Gastrocnemius medialis (tissue), 4 donors: Measurements from ENCODE around the gene DISC1.

ENCODE experiments used
- CTCF ChIP-seq, 5 experiments: fragments of 450-650 bp in 3 of 5; fragments of 200-600 bp in 2 of 5; sonication (generic) in 2 of 5; IDR thresholded peaks in 4 of 5; conservative IDR thresholded peaks in 1 of 5; 1 replicate in 4 of 5; 2 replicates in 1 of 5; pipeline ENCODE4 v1.5.1; 2016 to 2019; ENCODE audit warnings: antibody characterized with exemption in 5 of 5, mild to moderate bottlenecking in 3 of 5, moderate library complexity in 3 of 5
- POLR2A ChIP-seq, 2 donors: fragments of 450-650 bp; IDR thresholded peaks; one replicate each; pipeline ENCODE4 v1.6.1; 2017; ENCODE audit warnings: antibody characterized with exemption in 2 of 2, mild to moderate bottlenecking in 2 of 2, moderate library complexity in 2 of 2

GRCh38 chr1:231733063-231733462 lies 106.5 kb downstream of the DISC1 start:
- TF ChIP-seq CTCF (IDR thresholded peaks at IDR 0.05 in 4 of 5, conservative IDR thresholded peaks at IDR 0.05 in 1 of 5) (no peak), POLR2A (IDR thresholded peaks at IDR 0.05) (no peak)
